ENCODE measurements around the gene GPSM1. TPM values are rescaled to one million over a fixed set of nuclear protein-coding genes. Genes with fewer than 3 reads are reported as not detected.

The GPSM1 gene
- total and polyA plus RNA-seq, 4 donors = 0.11 to 2.9 (median 1.6) TPM

Other genes starting within 250 kb of the GPSM1 start
- 10 to 100 TPM in 1 of 2 donors, 1 to 10 TPM in 1; 6.7 to 17.8 TPM for gene NACC2, start 232.2 kb upstream of the GPSM1 start, total RNA-seq
- 10 to 100 TPM in 1 of 2 donors, 1 to 10 TPM in 1; 4.8 to 10.8 TPM for gene NACC2, start 232.2 kb upstream of the GPSM1 start, polyA plus RNA-seq
- gene TMEM250, start 208.7 kb upstream of the GPSM1 start, total RNA-seq = 10 to 100 TPM; 16.1 to 18.2 TPM
- gene TMEM250, start 208.7 kb upstream of the GPSM1 start, polyA plus RNA-seq = 10 to 100 TPM in 1 of 2 donors, 1 to 10 TPM in 1; 6.7 to 19.5 TPM
- not detected for gene LHX3, start 122.4 kb upstream of the GPSM1 start, total RNA-seq
- gene LHX3, start 122.4 kb upstream of the GPSM1 start, polyA plus RNA-seq = not detected
- gene QSOX2, start 81.7 kb upstream of the GPSM1 start, total RNA-seq = 10 to 100 TPM in 1 of 2 donors, 1 to 10 TPM in 1; 4.8 to 12.7 TPM
- gene QSOX2, start 81.7 kb upstream of the GPSM1 start, polyA plus RNA-seq = 1 to 10 TPM in 1 of 2 donors, under 1 TPM in 1; 0.79 to 3.8 TPM
- gene CCDC187, start 23.4 kb upstream of the GPSM1 start, total RNA-seq = under 1 TPM in 1 of 2 donors, not detected in 1; 0.05 TPM
- not detected for gene CCDC187, start 23.4 kb upstream of the GPSM1 start, polyA plus RNA-seq
- 1 to 10 TPM; 2.0 to 2.9 TPM for gene DNLZ, start 36.2 kb downstream of the GPSM1 start, total RNA-seq
- gene DNLZ, start 36.2 kb downstream of the GPSM1 start, polyA plus RNA-seq = 1 to 10 TPM; 6.2 to 7.1 TPM
- gene CARD9, start 46.1 kb downstream of the GPSM1 start, total RNA-seq = 1 to 10 TPM; 3.1 to 5.3 TPM
- gene CARD9, start 46.1 kb downstream of the GPSM1 start, polyA plus RNA-seq = 1 to 10 TPM in 1 of 2 donors, under 1 TPM in 1; 0.25 to 1.3 TPM
- 1 to 10 TPM; 2.3 to 4.2 TPM for gene SNAPC4, start 72.6 kb downstream of the GPSM1 start, total RNA-seq
- 1 to 10 TPM in 1 of 2 donors, under 1 TPM in 1; 0.75 to 3.9 TPM for gene SNAPC4, start 72.6 kb downstream of the GPSM1 start, polyA plus RNA-seq
- gene ENTR1, start 83.1 kb downstream of the GPSM1 start, total RNA-seq = 10 to 100 TPM; 11.0 to 25.6 TPM
- gene ENTR1, start 83.1 kb downstream of the GPSM1 start, polyA plus RNA-seq = 10 to 100 TPM; 12.7 to 28.1 TPM
- gene PMPCA, start 83.1 kb downstream of the GPSM1 start, total RNA-seq = 10 to 100 TPM; 27.0 to 39.5 TPM
- 10 to 100 TPM; 43.7 to 75.6 TPM for gene PMPCA, start 83.1 kb downstream of the GPSM1 start, polyA plus RNA-seq
- gene INPP5E, start 112.3 kb downstream of the GPSM1 start, total RNA-seq = 1 to 10 TPM; 3.1 to 3.3 TPM
- gene INPP5E, start 112.3 kb downstream of the GPSM1 start, polyA plus RNA-seq = 1 to 10 TPM; 1.0 to 2.7 TPM
- gene SEC16A, start 155.5 kb downstream of the GPSM1 start, total RNA-seq = 10 to 100 TPM; 21.7 to 96.1 TPM
- gene SEC16A, start 155.5 kb downstream of the GPSM1 start, polyA plus RNA-seq = 10 to 100 TPM; 43.3 to 88.7 TPM
- gene NOTCH1, start 218.5 kb downstream of the GPSM1 start, total RNA-seq = 10 to 100 TPM in 1 of 2 donors, 1 to 10 TPM in 1; 9.4 to 22.3 TPM
- 1 to 10 TPM; 2.4 to 7.5 TPM for gene NOTCH1, start 218.5 kb downstream of the GPSM1 start, polyA plus RNA-seq

Measured in liver (tissue), 4 donors.